SK-N-SH (cell line): Measurements from ENCODE around the gene ZNF211. TPM values are rescaled to one million over a fixed set of nuclear protein-coding genes. Genes with fewer than 3 reads are reported as not detected.

Experiments
- CTCF ChIA-PET: fragments of 300-600, 350-600 bp; formaldehyde crosslinking; extraction: SDS; loops from one replicate; lab custom pipeline; 2021; lab: Yijun Ruan, JAX
- POLR2A ChIA-PET: fragments of 350-600 bp; sonication (Branson Sonifier 250); formaldehyde crosslinking; extraction: SDS; loops from one replicate; lab custom pipeline; 2020; ENCODE audit warnings: antibody characterized with exemption, inconsistent platforms; lab: Yijun Ruan, JAX
- DNase-seq: peaks from one replicate; pipeline ENCODE4 v3.0.0; 2012
- H2AFZ ChIP-seq: fragments of 200-600 bp; sonication (generic); 2 replicates; pipeline ENCODE4 v1.8.1; 2016; ENCODE audit warnings: antibody characterized with exemption, mild to moderate bottlenecking, low read depth
- H3F3A ChIP-seq: fragments of 200-600 bp; sonication (generic); replicated peaks from 2 replicates; pipeline ENCODE3; 2016; ENCODE audit warnings: antibody characterized with exemption, mild to moderate bottlenecking; ENCODE audit not compliant: insufficient read depth
- H3K27ac ChIP-seq, 2 experiments: fragments of 200-500 bp in 1 of 2; fragments of 200-600 bp in 1 of 2; sonication (Bioruptor generic) in 1 of 2; sonication (generic), shearing (Covaris generic) in 1 of 2; 2 replicates each; pipeline versions ENCODE4 v1.5.1 to v1.6.1; 2014 to 2016; ENCODE audit warnings: low read depth in 2 of 2, inconsistent platforms in 1 of 2, low read length in 1 of 2, mild to moderate bottlenecking in 1 of 2, mixed read lengths in 1 of 2
- H3K27me3 ChIP-seq: fragments of 200-600 bp; sonication (generic), shearing (Covaris generic); 2 replicates; pipeline ENCODE4 v1.6.1; 2016; ENCODE audit warnings: mixed run types; ENCODE audit not compliant: insufficient read depth
- H3K36me3 ChIP-seq, 2 experiments: fragments of 200-500 bp in 1 of 2; fragments of 200-600 bp in 1 of 2; sonication (Bioruptor generic) in 1 of 2; sonication (generic) in 1 of 2; replicated peaks in 1 of 2; 2 replicates each; pipeline versions ENCODE3 to v1.5.1; 2014 to 2016; ENCODE audit warnings: low read length in 1 of 2, mild to moderate bottlenecking in 1 of 2; ENCODE audit not compliant: insufficient read depth in 2 of 2, control insufficient read depth in 1 of 2
- H3K4me1 ChIP-seq, 2 experiments: fragments of 200-500 bp in 1 of 2; fragments of 200-600 bp in 1 of 2; sonication (Bioruptor generic) in 1 of 2; sonication (generic), shearing (Covaris generic) in 1 of 2; 2 replicates each; pipeline versions ENCODE4 v1.5.1 to v1.6.1; 2014 to 2016; ENCODE audit warnings: low read depth in 1 of 2, low read length in 1 of 2, mixed run types in 1 of 2; ENCODE audit not compliant: insufficient read depth in 2 of 2, control insufficient read depth in 1 of 2
- H3K4me2 ChIP-seq: fragments of 200-600 bp; sonication (generic), shearing (Covaris generic); 2 replicates; pipeline ENCODE4 v1.6.1; 2017; ENCODE audit warnings: mixed run types
- H3K4me3 ChIP-seq, 2 experiments: fragments of 200-500 bp in 1 of 2; fragments of 200-600 bp in 1 of 2; sonication (Bioruptor generic) in 1 of 2; sonication (generic), shearing (Covaris generic) in 1 of 2; 2 replicates each; pipeline versions ENCODE4 v1.5.1 to v1.8.1; 2014 to 2016; ENCODE audit warnings: low read depth in 2 of 2, inconsistent platforms in 1 of 2, low read length in 1 of 2, mild to moderate bottlenecking in 1 of 2, mixed read lengths in 1 of 2, moderate library complexity in 1 of 2
- H3K79me2 ChIP-seq: fragments of 200-600 bp; sonication (generic); 2 replicates; pipeline ENCODE4 v1.8.1; 2017; ENCODE audit warnings: mild to moderate bottlenecking; ENCODE audit not compliant: insufficient read depth
- H3K9ac ChIP-seq: fragments of 200-600 bp; sonication (generic); 2 replicates; pipeline ENCODE4 v1.6.1; 2017; ENCODE audit warnings: mixed run types
- H3K9me2 ChIP-seq: fragments of 200-600 bp; sonication (generic); 2 replicates; pipeline ENCODE4 v1.6.1; 2017; ENCODE audit warnings: mixed run types
- H3K9me3 ChIP-seq: fragments of 200-600 bp; sonication (generic); 2 replicates; pipeline ENCODE4 v1.6.1; 2017; ENCODE audit warnings: mixed run types, mild to moderate bottlenecking, moderate library complexity
- H4K20me1 ChIP-seq: fragments of 200-600 bp; sonication (generic); 2 replicates; pipeline ENCODE4 v1.6.1; 2017; ENCODE audit warnings: mild to moderate bottlenecking, mixed run types; ENCODE audit not compliant: insufficient read depth
- EP300 ChIP-seq, 2 experiments: IDR thresholded peaks; 2 replicates each; pipeline versions ENCODE4 v1.4.0 to v1.6.1; 2012; ENCODE audit warnings: borderline replicate concordance in 1 of 2, low read depth in 1 of 2, low read length in 1 of 2
- EZH2phosphoT487 ChIP-seq: fragments of 200-600 bp; sonication (generic); IDR thresholded peaks from 2 replicates; pipeline ENCODE4 v1.6.1; 2017; ENCODE audit warnings: low read depth, mixed run types, mild to moderate bottlenecking, antibody characterized with exemption, moderate library complexity, borderline replicate concordance
- FOSL2 ChIP-seq: IDR thresholded peaks from 2 replicates; pipeline ENCODE4 v1.4.0; 2012; ENCODE audit warnings: low read depth, mild to moderate bottlenecking, moderate library complexity, borderline replicate concordance
- FOXM1 ChIP-seq: IDR thresholded peaks from 2 replicates; pipeline ENCODE4 v1.4.0; 2012; ENCODE audit warnings: low read depth, mild to moderate bottlenecking
- IRF3 ChIP-seq: fragments of 150-350 bp; IDR thresholded peaks from 2 replicates; pipeline ENCODE4 v1.6.1; 2016; ENCODE audit warnings: mild to moderate bottlenecking, low read depth, low read length
- NFIC ChIP-seq: IDR thresholded peaks from 2 replicates; pipeline ENCODE4 v1.4.0; 2012; ENCODE audit warnings: borderline replicate concordance
- NRF1 ChIP-seq: IDR thresholded peaks from 2 replicates; pipeline ENCODE4 v1.6.1; 2012; ENCODE audit warnings: low read depth, mild to moderate bottlenecking, low read length
- PBX3 ChIP-seq: IDR thresholded peaks from 2 replicates; pipeline ENCODE4; 2012
- TAF1 ChIP-seq: IDR thresholded peaks from 2 replicates; pipeline ENCODE4 v1.6.1; 2012; ENCODE audit warnings: low read depth, mild to moderate bottlenecking, low read length, moderate library complexity, borderline replicate concordance
- TCF12 ChIP-seq: IDR thresholded peaks from 2 replicates; pipeline ENCODE4 v1.4.0; 2012
- TEAD4 ChIP-seq: IDR thresholded peaks from 2 replicates; pipeline ENCODE4 v1.4.0; 2012; ENCODE audit warnings: mild to moderate bottlenecking, borderline replicate concordance; ENCODE audit not compliant: insufficient read depth
- USF1 ChIP-seq: IDR thresholded peaks from 2 replicates; pipeline ENCODE4 v1.4.0; 2012; ENCODE audit warnings: low read depth, borderline replicate concordance
- YY1 ChIP-seq: IDR thresholded peaks from 2 replicates; pipeline ENCODE4 v1.4.0; 2012; ENCODE audit warnings: low read depth, mild to moderate bottlenecking
- WGBS: methylation state at CpG from one replicate; pipeline ENCODE4 v1.1.6; 2017; ENCODE audit warnings: low lambda C conversion rate; 5-methylcytosine and 5-hydroxymethylcytosine counted together
- polyA plus RNA-seq, 3 experiments: library from polyadenylated mRNA; depleted of rRNA; stranded (reverse); fragments of >200 nt; gene quantifications; 2 replicates each; pipeline ENCODE4 v1.2.3, GENCODE V29; 2012
- TF ChIP-seq, protein P1 (sequence below): fragments of 150-350 bp; IDR thresholded peaks from 2 replicates; pipeline ENCODE4 v1.6.1; 2017; ENCODE audit warnings: antibody characterized with exemption, low read length, low read depth, borderline replicate concordance

ZNF211 gene
- polyA plus RNA-seq, 1 of the 3 experiments (the other 2 are of a cell fraction): 8.6 TPM

DNA sequence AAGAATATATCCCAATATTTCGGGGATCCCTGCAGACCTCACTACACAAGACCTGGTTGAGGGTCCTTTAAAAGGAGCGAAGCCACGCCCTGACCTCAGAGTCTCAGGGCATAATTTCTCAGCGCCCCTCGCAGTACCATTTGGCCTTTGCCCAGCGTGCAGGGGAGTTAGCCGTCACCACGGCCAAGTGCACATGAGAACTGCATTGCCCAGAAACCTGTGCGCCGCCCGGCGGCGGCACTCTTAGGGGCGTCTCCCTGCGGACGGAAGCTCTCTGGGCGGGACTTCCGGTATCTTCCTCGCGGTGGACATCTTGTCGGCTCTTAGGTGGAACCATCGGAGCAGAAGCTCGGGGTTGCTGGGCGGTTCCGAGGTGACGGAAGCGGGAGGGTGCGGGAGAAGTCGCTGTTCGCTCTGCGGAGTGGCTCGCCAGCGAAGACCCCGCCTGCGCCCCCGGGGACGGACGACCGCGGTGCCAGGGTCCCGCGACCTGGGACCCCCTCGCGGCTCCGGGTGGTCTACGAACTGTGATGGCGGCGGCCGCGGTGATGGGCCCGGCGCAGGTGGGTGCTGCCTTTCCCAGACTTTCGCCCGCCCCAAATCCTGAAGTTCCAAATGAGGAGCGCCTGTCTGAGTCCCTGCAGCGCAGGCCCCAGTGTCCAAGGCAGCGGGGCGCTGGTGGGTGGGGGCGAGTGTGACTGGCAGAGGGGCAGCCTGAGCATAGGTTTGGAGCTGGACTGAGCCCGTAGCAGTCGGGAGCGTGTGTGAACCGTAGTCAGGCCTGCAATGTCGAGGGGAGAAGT lies 18.8 kb upstream of the ZNF211 start, which contains the start of gene ZNF134 (continued):
- TF ChIP-seq, protein P1, sequence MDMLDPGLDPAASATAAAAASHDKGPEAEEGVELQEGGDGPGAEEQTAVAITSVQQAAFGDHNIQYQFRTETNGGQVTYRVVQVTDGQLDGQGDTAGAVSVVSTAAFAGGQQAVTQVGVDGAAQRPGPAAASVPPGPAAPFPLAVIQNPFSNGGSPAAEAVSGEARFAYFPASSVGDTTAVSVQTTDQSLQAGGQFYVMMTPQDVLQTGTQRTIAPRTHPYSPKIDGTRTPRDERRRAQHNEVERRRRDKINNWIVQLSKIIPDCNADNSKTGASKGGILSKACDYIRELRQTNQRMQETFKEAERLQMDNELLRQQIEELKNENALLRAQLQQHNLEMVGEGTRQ: no peak
- TF ChIP-seq EP300 (IDR thresholded peaks at IDR 0.05; ENCODE audit: borderline replicate concordance in 1 of 2, low read depth in 1 of 2, low read length in 1 of 2) (no peak), TAF1 (peak; percentile 81; the same call in 1 of the 2 replicates), FOSL2 (no peak), NRF1 (no peak; the same call in 1 of the 2 replicates), TCF12 (peak; percentile 4; the same call in 1 of the 2 replicates), TEAD4 (no peak), PBX3 (no peak; the same call in 1 of the 2 replicates), EZH2phosphoT487 (no peak), USF1 (no peak)

DNA sequence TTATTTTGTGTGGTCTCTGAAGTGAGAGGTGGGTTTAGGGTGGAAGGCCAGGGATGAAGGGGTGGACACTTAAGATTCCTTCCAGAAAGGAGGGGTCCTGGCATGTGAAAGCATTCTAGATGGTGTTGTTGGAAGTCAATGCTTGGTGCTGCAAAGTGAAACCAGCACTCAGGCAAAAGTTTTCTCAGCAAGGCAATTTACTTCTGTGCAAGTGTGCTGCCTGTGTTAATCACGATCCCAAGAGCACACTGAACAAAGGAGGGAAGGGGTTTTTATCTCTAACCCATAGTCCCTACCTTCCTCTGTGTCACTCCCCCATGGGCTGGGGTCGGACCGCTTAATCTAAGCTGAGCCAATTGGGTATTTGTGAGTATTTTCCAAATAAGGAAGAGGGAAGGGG lies 17.6 kb upstream of the ZNF211 start:
- Histone ChIP-seq H3F3A (peaks cover 3% of the 10 kb centered on the region), H3K79me2 (peaks cover 63% of the 10 kb centered on the region), H3K4me1 (no peaks in the 10 kb centered on the region; a peak in 1 of 4 replicates), H3K36me3 (peaks cover 38 to 55% of the 10 kb centered on the region in 2 experiments), H4K20me1 (no peaks in the 10 kb centered on the region), H3K27me3 (no peaks in the 10 kb centered on the region), H3K4me2 (peak overlapping the region; percentile 84), H3K9me2 (no peaks in the 10 kb centered on the region), H3K9me3 (peaks cover 21% of the 10 kb centered on the region), H3K27ac (no peak overlapping the region), H3K4me3 (peak overlapping the region; percentile 99 to 100), H2AFZ (no peak overlapping the region), H3K9ac (no peak overlapping the region)
- POLR2A ChIA-PET: no interaction called here
- DNase-seq: no peak
- TF ChIP-seq USF1 (no peak), FOXM1 (no peak), NFIC (no peak), YY1 (no peak), IRF3 (no peak), TCF12 (no peak)
- TF ChIP-seq, all 33 proteins: peak for 0
- CTCF ChIA-PET: no interaction called here
- 96% methylated on average over 3 of the region's 3 CpGs for WGBS
